Suprapubic skin (tissue), 4 donors: ENCODE measurements around the gene NEU4.

Experiments
- CTCF ChIP-seq, 2 donors: fragments of 200-600 bp in 1 of 2; fragments of 450-650 bp in 1 of 2; sonication (generic) in 1 of 2; IDR thresholded peaks; one replicate each; pipeline ENCODE4 v1.5.1; 2016 to 2019; ENCODE audit warnings: antibody characterized with exemption in 2 of 2, mild to moderate bottlenecking in 1 of 2, moderate library complexity in 1 of 2
- EP300 ChIP-seq: sonication (generic); formaldehyde crosslinking; IDR thresholded peaks from one replicate; pipeline ENCODE4 v1.6.1; 2017; ENCODE audit warnings: antibody characterized with exemption
- POLR2A ChIP-seq, 2 donors: fragments of 450-650 bp; IDR thresholded peaks; one replicate each; pipeline ENCODE4 v1.6.1; 2017; ENCODE audit warnings: antibody characterized with exemption in 2 of 2, mild to moderate bottlenecking in 2 of 2, moderate library complexity in 2 of 2
- POLR2AphosphoS5 ChIP-seq, 3 donors: sonication (generic); formaldehyde crosslinking; IDR thresholded peaks; one replicate each; pipeline ENCODE4 v1.6.1; 2017; ENCODE audit warnings: antibody characterized with exemption in 3 of 3

- TF ChIP-seq CTCF (IDR thresholded peaks at IDR 0.05) (no peak), POLR2A (IDR thresholded peaks at IDR 0.05) (no peak), POLR2AphosphoS5 (IDR thresholded peaks at IDR 0.05) (no peak), EP300 (no peak)
Measured at GRCh38 chr2:241808721-241809382, at the start of gene NEU4.
